ENCODE results near the gene LDLRAD4.
"Not testable (repeated sequence)": the region's sequence is repeated elsewhere in the genome, so short reads cannot be mapped to it uniquely, and the experiment has no call there.

The LDLRAD4 gene

GRCh38 chr18:13603304-13604019 is 384.9 kb downstream of the LDLRAD4 start:
- DNase-seq (ENCODE audit: low read depth) = no peak

GRCh38 chr18:13604786-13605185 is 386.2 kb downstream of the LDLRAD4 start:
- no peak for DNase-seq (ENCODE audit: low read depth)

DNA sequence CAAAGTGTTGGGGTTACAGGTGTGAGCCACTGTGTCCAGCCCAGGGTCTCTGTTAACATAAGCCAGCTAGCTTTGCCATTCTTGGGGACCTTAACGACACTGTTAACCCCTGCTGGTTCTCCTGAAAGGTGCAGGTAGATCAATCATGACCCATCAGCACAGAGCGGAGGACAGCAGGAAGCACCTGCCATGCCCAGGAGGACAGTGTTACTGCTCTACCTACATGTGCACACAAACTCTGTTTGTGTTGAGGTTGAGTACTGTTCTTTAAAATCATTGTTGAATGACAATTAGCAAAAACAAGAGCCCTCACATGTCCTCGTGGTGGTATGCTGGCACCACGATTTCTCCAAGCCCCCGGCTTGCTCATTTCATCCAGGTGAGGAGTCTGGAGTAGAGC is 386.9 kb downstream of the LDLRAD4 start:
- no peak for DNase-seq (ENCODE audit: low read depth)

GRCh38 chr18:13605901-13606300 is 387.3 kb downstream of the LDLRAD4 start:
- no peak for DNase-seq (ENCODE audit: low read depth)

DNA sequence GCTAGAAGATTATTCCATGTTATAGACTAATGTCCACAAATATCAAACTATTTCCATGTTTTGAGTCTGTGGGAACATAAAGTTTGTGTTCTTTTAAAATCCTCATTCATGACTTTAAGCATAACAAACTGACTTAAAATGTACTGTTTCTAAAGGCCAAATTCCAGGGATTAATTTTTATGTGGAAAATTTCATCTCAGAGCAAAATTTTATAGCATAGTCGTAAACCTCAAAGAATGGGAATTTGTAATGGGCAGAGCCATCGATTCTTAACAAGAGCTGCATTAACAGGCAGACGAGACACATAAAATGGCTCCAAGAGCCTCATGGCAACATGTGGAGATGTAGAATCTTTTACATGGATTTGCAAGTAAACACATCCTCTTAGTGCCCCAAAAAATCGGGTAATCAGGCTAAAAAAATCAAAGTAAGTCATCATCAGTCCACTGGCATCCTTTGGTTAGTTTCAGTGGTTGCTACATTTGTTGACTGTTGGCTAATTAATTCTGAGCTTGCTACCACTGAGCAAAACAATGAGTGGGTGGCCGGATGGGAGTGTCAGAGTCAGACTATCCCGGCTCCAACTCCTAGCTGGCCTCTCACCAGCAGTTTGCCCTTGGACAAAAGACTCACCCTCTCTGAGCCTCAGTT is 388.2 kb downstream of the LDLRAD4 start:
- DNase-seq (ENCODE audit: low read depth) = no peak

- DNase-seq (ENCODE audit: low read depth) = not testable (repeated sequence)
Observed at GRCh38 chr18:13608024-13608562, 389.5 kb downstream of the LDLRAD4 start.

- DNase-seq (ENCODE audit: low read depth) = no peak
Observed at GRCh38 chr18:13608791-13609532, 390.4 kb downstream of the LDLRAD4 start.

GRCh38 chr18:13610555-13611141 is 392.1 kb downstream of the LDLRAD4 start:
- no peak for DNase-seq (ENCODE audit: low read depth)

- DNase-seq (ENCODE audit: low read depth) = no peak
Observed at GRCh38 chr18:13611142-13611600, 392.6 kb downstream of the LDLRAD4 start.

- DNase-seq (ENCODE audit: low read depth) = no peak
Observed at GRCh38 chr18:13611601-13612195, 393.1 kb downstream of the LDLRAD4 start.

- DNase-seq (ENCODE audit: low read depth) = no peak
Observed at GRCh38 chr18:13612196-13612997, 393.8 kb downstream of the LDLRAD4 start.

GRCh38 chr18:13613099-13613498 is 394.5 kb downstream of the LDLRAD4 start:
- no peak for DNase-seq (ENCODE audit: low read depth)

DNA sequence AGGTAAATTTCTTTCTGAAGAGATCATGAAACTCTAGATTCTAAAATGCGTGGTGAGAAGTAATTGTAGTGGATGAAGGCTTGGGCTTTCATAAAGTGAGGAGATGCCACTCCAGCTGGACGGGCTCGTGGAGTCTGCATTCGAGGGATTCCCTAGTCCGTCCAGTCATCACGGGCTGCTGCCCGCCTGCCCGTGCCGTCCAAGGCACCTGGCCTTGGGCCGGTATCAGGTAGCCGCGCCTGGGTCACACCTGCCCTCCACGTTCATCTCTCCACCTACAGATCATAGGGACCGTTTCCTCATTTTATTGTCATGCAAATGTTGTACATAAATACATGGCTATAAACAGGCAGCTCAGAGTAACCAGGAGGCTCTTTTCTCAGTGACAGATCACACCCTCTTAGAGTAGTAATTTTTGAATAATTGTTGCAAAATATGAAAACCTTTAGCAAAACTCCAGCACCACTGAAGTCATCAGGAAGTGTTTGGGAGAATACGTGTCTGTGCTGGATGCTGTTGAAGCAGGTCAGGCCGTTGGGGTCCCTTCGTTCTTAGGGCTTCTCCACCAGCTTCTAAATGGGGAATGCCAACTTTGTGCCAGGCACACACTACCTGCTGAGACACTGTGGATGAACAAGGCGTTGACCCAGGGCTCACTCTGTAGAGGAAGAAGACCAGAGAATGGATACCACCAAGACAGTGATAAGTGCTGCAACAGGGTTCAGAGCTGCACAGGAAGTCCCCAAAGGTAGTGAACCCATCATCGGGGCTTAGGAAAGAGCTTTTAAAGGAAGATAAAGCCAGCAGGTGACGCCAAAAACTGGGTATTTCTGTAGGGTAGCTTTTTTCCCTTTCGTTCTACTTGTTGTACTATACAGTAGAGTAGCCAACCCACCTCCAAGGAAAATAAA is 395.3 kb downstream of the LDLRAD4 start:
- no peak for DNase-seq (ENCODE audit: low read depth)

GRCh38 chr18:13614641-13615288 is 396.2 kb downstream of the LDLRAD4 start:
- DNase-seq (ENCODE audit: low read depth) = no peak

GRCh38 chr18:13615432-13615861 is 396.9 kb downstream of the LDLRAD4 start:
- DNase-seq (ENCODE audit: low read depth) = no peak

GRCh38 chr18:13616041-13616440 is 397.5 kb downstream of the LDLRAD4 start:
- no peak for DNase-seq (ENCODE audit: low read depth)

DNA sequence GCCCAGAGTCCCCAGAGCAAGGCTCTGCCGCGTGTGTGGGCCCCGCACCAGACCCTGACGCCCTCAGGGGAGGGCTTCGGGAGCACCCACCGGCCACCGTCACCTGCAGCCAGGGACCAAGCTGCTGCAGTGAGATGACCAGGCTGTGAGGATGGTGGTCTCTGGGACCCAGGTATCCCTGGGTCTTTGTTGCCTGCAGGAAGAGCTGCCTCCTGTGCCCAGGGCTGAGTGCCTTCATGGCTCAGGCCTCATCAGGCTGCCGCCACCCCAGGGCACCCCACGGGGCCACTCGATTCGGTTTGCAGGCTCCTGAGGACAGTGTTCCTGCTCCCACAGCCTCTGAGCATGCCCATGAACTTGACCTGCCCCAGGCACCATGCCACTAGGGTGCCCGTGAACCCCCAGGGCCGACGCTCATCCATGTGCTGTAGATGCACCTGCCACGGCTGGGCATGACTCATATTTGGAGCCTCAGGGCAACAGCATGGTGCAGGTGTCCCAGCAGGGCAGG is 398.0 kb downstream of the LDLRAD4 start:
- no peak for DNase-seq (ENCODE audit: low read depth)

DNA sequence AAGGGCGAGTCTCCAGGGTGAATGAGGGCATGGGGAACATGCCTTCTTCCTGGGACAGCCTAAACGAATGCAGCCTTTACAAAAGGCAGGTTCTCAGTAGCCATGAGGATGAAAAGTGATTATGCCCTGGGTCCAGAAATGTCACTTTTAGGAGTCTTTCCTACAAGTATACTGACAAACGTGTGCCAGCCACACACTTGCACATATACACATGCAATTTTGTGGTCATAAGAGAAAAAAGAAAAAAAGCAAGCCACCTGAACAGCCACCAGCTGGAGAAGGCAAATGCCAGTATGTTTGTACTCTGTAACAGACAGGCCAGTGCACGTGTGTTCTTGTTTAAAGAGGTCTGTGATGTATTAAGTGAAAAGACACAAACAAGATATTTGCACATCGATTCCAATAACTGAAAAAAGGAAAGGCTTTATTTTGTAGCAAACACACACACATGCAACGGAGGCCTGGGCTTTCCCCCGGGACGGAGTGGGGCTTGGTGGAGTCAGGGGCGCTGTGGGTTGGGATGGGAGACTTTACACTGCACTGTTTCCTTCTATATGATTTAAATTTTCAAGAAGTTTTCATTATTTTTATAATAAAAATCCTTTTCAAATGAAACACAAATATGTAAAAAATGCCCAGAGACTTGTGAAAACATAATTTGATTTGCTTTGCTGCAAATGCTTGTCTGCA is 399.4 kb downstream of the LDLRAD4 start:
- DNase-seq (ENCODE audit: low read depth) = no peak
